Prostate gland (tissue), 2 donors: Measurements from ENCODE around the gene COL7A1. TPM values are rescaled to one million over a fixed set of nuclear protein-coding genes. Genes with fewer than 3 reads are reported as not detected.

ENCODE experiments used
- DNase-seq: peaks from one replicate; pipeline ENCODE4 v3.0.0-alpha.2; 2019; ENCODE audit warnings: low spot score
- H3K27ac ChIP-seq, 2 donors: fragments of 200-600 bp; sonication (generic); 2 replicates each; pipeline ENCODE4 v1.5.1; 2017 to 2019
- H3K27me3 ChIP-seq: fragments of 200-600 bp; sonication (generic); replicated peaks from 2 replicates; pipeline ENCODE4 v1.5.1; 2019; ENCODE audit not compliant: insufficient read depth
- H3K36me3 ChIP-seq, 2 donors: fragments of 200-600 bp; sonication (generic); 1 replicate in 1 of 2; 2 replicates in 1 of 2; pipeline versions ENCODE4 v1.5.1 to v1.8.1; 2017 to 2019
- H3K4me1 ChIP-seq: fragments of 200-600 bp; sonication (generic); replicated peaks from 2 replicates; pipeline ENCODE4 v1.5.1; 2019
- H3K4me3 ChIP-seq, 2 donors: fragments of 200-600 bp; sonication (generic); 2 replicates each; pipeline ENCODE4 v1.5.1; 2017 to 2019
- H3K9me3 ChIP-seq: fragments of 200-600 bp; sonication (generic); 2 replicates; pipeline ENCODE4 v1.5.1; 2017
- CTCF ChIP-seq, 4 experiments: fragments of 200-600 bp in 2 of 4; fragments of 450-650 bp in 2 of 4; sonication (generic) in 2 of 4; IDR thresholded peaks; 1 replicate in 3 of 4; 2 replicates in 1 of 4; pipeline ENCODE4 v1.5.1; 2016 to 2019; ENCODE audit warnings: antibody characterized with exemption in 4 of 4, mild to moderate bottlenecking in 2 of 4, moderate library complexity in 2 of 4
- POLR2A ChIP-seq: fragments of 450-650 bp; IDR thresholded peaks from one replicate; pipeline ENCODE4 v1.6.1; 2016; ENCODE audit warnings: antibody characterized with exemption, mild to moderate bottlenecking
- POLR2AphosphoS5 ChIP-seq: sonication (generic); formaldehyde crosslinking; IDR thresholded peaks from one replicate; pipeline ENCODE4 v1.6.1; 2017; ENCODE audit warnings: antibody characterized with exemption
- WGBS: methylation state at CpG from one replicate; pipeline ENCODE4 v1.1.5; 2018; 5-methylcytosine and 5-hydroxymethylcytosine counted together
- intact Hi-C: fragments of 100-400 bp; cut with DNase I; formaldehyde crosslinking; loops from one replicate; pipeline ENCODE4 v1.14.2; 2022
- total RNA-seq, 2 donors: library from RNA; depleted of rRNA; stranded (reverse); fragments of >200 nt; gene quantifications; one replicate each; pipeline ENCODE4 v1.1.0, GENCODE V29; 2016

The COL7A1 gene
- total RNA-seq, 2 donors from 2014 or later = 84.8 to 92.6 TPM

GRCh38 chr3:48562367-48563095, 32.6 kb downstream of the COL7A1 start:
- Histone ChIP-seq H3K4me1 (no peaks in the 10 kb centered on the region), H3K27ac (no peak overlapping the region), H3K27me3 (no peaks in the 10 kb centered on the region), H3K36me3 (no peaks in the 10 kb centered on the region), H3K4me3 (no peak overlapping the region), H3K9me3 (no peaks in the 10 kb centered on the region)
- DNase-seq = no peak
- 89% methylated on average over 20 of the region's 20 CpGs for WGBS
- TF ChIP-seq POLR2A (no peak), POLR2AphosphoS5 (no peak), CTCF (IDR thresholded peaks at IDR 0.05) (no peak)
- intact Hi-C loops = no loop called here

GRCh38 chr3:48561045-48561736, 33.9 kb downstream of the COL7A1 start:
- Histone ChIP-seq H3K9me3 (no peaks in the 10 kb centered on the region), H3K4me1 (no peaks in the 10 kb centered on the region), H3K36me3 (no peaks in the 10 kb centered on the region), H3K27me3 (no peaks in the 10 kb centered on the region), H3K27ac (peak overlapping the region; percentile 35 to 51), H3K4me3 (no peak overlapping the region)
- DNase-seq = no peak
- intact Hi-C loops = no loop called here
- TF ChIP-seq POLR2AphosphoS5 = no peak
- no peak for TF ChIP-seq POLR2A
- no peak for TF ChIP-seq CTCF (IDR thresholded peaks at IDR 0.05)
- WGBS = 40% methylated on average over 21 of the region's 21 CpGs

- WGBS = 32% methylated on average over 5 of the region's 5 CpGs
- Histone ChIP-seq H3K27ac (peak overlapping the region; percentile 35 to 51), H3K4me3 (no peak overlapping the region), H3K27me3 (no peaks in the 10 kb centered on the region), H3K4me1 (no peaks in the 10 kb centered on the region), H3K36me3 (no peaks in the 10 kb centered on the region), H3K9me3 (no peaks in the 10 kb centered on the region)
- DNase-seq = no peak
- TF ChIP-seq POLR2A = no peak
- TF ChIP-seq POLR2AphosphoS5 = no peak
- TF ChIP-seq CTCF (IDR thresholded peaks at IDR 0.05) = no peak
- intact Hi-C loops = no loop called here
These were observed 34.5 kb downstream of the COL7A1 start for GRCh38 chr3:48560648-48561018.

GRCh38 chr3:48558493-48559134, 36.5 kb downstream of the COL7A1 start:
- peak overlapping the region in 1 of 2 donors; percentile 5 for H3K27ac ChIP-seq
- intact Hi-C loops = loop anchor here (2.0 to 10.0 kb wide), 5 partner anchors 39 to 284 kb away; partner anchors contain the start of genes COL7A1, NCKIPSD and UQCRC1
- 78% methylated on average over 6 of the region's 6 CpGs for WGBS
- TF ChIP-seq CTCF (IDR thresholded peaks at IDR 0.05) = no peak
- no peak for TF ChIP-seq POLR2AphosphoS5
- no peak for TF ChIP-seq POLR2A
- peaks cover 5% of the 10 kb centered on the region for H3K4me1 ChIP-seq
- no peaks in the 10 kb centered on the region for H3K9me3 ChIP-seq
- no peaks in the 10 kb centered on the region for H3K36me3 ChIP-seq
- no peaks in the 10 kb centered on the region for H3K27me3 ChIP-seq
- no peak overlapping the region for H3K4me3 ChIP-seq
- no peak for DNase-seq
